HL-60/S4 treated with phorbol 12-myristate 13-acetate at 8.2 ng/mL for 4 days and 3 days (cell line): ENCODE measurements around the gene ARMH3.

Source experiments
- in situ Hi-C: fragments of 300-500 bp; cut with MboI; formaldehyde crosslinking; loops from 2 replicates; pipeline ENCODE4 v1.15.0; 2022; ENCODE audit warnings: low sequenced_read_pairs

ARMH3 gene

GRCh38 chr10:101875068-101875688 is 180.8 kb downstream of the ARMH3 start:
- in situ Hi-C loops = no loop called here

- in situ Hi-C loops = no loop called here
These were observed 181.7 kb downstream of the ARMH3 start for GRCh38 chr10:101874252-101874651.

- in situ Hi-C loops = no loop called here
These were observed 188.0 kb downstream of the ARMH3 start for GRCh38 chr10:101867931-101868330.

- in situ Hi-C loops = no loop called here
These were observed 196.4 kb downstream of the ARMH3 start for GRCh38 chr10:101859530-101859929.

- in situ Hi-C loops = no loop called here
These were observed 197.1 kb downstream of the ARMH3 start for GRCh38 chr10:101858723-101859500.

GRCh38 chr10:101857802-101858476 is 198.0 kb downstream of the ARMH3 start:
- in situ Hi-C loops = no loop called here

- in situ Hi-C loops = no loop called here
These were observed 199.3 kb downstream of the ARMH3 start for GRCh38 chr10:101856626-101857025.

GRCh38 chr10:101851411-101852116 is 204.4 kb downstream of the ARMH3 start:
- in situ Hi-C loops = no loop called here

- in situ Hi-C loops = no loop called here
These were observed 205.2 kb downstream of the ARMH3 start for GRCh38 chr10:101850749-101851148.

- in situ Hi-C loops = no loop called here
These were observed 207.1 kb downstream of the ARMH3 start for GRCh38 chr10:101848894-101849351.

GRCh38 chr10:101848408-101848807 is 207.6 kb downstream of the ARMH3 start:
- in situ Hi-C loops = no loop called here

GRCh38 chr10:101845893-101846292 is 210.1 kb downstream of the ARMH3 start:
- in situ Hi-C loops = no loop called here

GRCh38 chr10:101843032-101844021 is 212.6 kb downstream of the ARMH3 start, which contains the start of gene KCNIP2:
KCNIP2 (minus strand) TSS chr10:101843800; CDS start chr10:101843568, 232 bp downstream.
- in situ Hi-C loops = no loop called here

GRCh38 chr10:101841826-101842225 is 214.1 kb downstream of the ARMH3 start:
- in situ Hi-C loops = no loop called here

GRCh38 chr10:101840741-101841453 is 215.1 kb downstream of the ARMH3 start:
- in situ Hi-C loops = no loop called here

- in situ Hi-C loops = no loop called here
These were observed 215.8 kb downstream of the ARMH3 start for GRCh38 chr10:101840102-101840684.

GRCh38 chr10:101839416-101840063 is 216.4 kb downstream of the ARMH3 start:
- in situ Hi-C loops = no loop called here

- in situ Hi-C loops = no loop called here
These were observed 217.0 kb downstream of the ARMH3 start for GRCh38 chr10:101839002-101839401.
